Nephron (organoid): ENCODE measurements around the gene APOA4.

ENCODE experiments used
- H3K27ac Mint-ChIP-seq, 3 experiments: 2 replicates each; pipeline ENCODE4 v1.8.0; 2020; ENCODE audit warnings: mixed read lengths in 3 of 3, mild to moderate bottlenecking in 2 of 3, moderate library complexity in 1 of 3
- H3K27me3 Mint-ChIP-seq: 2 replicates; pipeline ENCODE4 v1.8.0; 2021; ENCODE audit warnings: low read depth, mild to moderate bottlenecking, moderate library complexity, mixed read lengths
- H3K36me3 Mint-ChIP-seq: 2 replicates; pipeline ENCODE4 v1.8.0; 2020; ENCODE audit warnings: low read depth, mixed read lengths
- H3K4me1 Mint-ChIP-seq: 2 replicates; pipeline ENCODE4 v1.8.0; 2020; ENCODE audit warnings: mixed read lengths
- H3K4me3 Mint-ChIP-seq, 3 experiments: 2 replicates each; pipeline ENCODE4 v1.8.0; 2020; ENCODE audit warnings: mild to moderate bottlenecking in 3 of 3, mixed read lengths in 3 of 3, moderate library complexity in 2 of 3
- H3K9me3 Mint-ChIP-seq: 2 replicates; pipeline ENCODE4 v1.8.0; 2020; ENCODE audit warnings: mixed read lengths
- CTCF ChIP-seq, 3 experiments: fragments of 200-600 bp; sonication (generic); IDR thresholded peaks; one replicate each; pipeline ENCODE4 v1.5.0; 2021; ENCODE audit warnings: antibody characterized with exemption in 3 of 3; ENCODE audit not compliant: unreplicated experiment in 3 of 3

APOA4 gene

GRCh38 chr11:116847612-116848011 is 24.5 kb upstream of the APOA4 start:
- H3K9me3 Mint-ChIP-seq = no peaks in the 10 kb centered on the region
- H3K4me3 Mint-ChIP-seq = no peak overlapping the region
- no peak for TF ChIP-seq CTCF (IDR thresholded peaks at IDR 0.05; ENCODE audit: unreplicated experiment in 3 of 3)
- H3K4me1 Mint-ChIP-seq = peaks cover 22% of the 10 kb centered on the region
- H3K27me3 Mint-ChIP-seq = no peaks in the 10 kb centered on the region
- no peak overlapping the region for H3K27ac Mint-ChIP-seq
- H3K36me3 Mint-ChIP-seq = peaks cover 54% of the 10 kb centered on the region

- Mint-ChIP-seq H3K27ac (no peak overlapping the region), H3K9me3 (no peaks in the 10 kb centered on the region), H3K36me3 (peaks cover 43% of the 10 kb centered on the region), H3K4me3 (no peak overlapping the region), H3K4me1 (peaks cover 1% of the 10 kb centered on the region), H3K27me3 (no peaks in the 10 kb centered on the region)
- no peak for TF ChIP-seq CTCF (IDR thresholded peaks at IDR 0.05; ENCODE audit: unreplicated experiment in 3 of 3)
These were observed 21.6 kb upstream of the APOA4 start for GRCh38 chr11:116844722-116845121.

GRCh38 chr11:116843661-116844060 is 20.6 kb upstream of the APOA4 start:
- Mint-ChIP-seq H3K9me3 (no peaks in the 10 kb centered on the region), H3K4me3 (no peak overlapping the region), H3K27ac (no peak overlapping the region), H3K27me3 (no peaks in the 10 kb centered on the region), H3K36me3 (peaks cover 39% of the 10 kb centered on the region), H3K4me1 (peaks cover 7% of the 10 kb centered on the region)
- TF ChIP-seq CTCF (IDR thresholded peaks at IDR 0.05; ENCODE audit: unreplicated experiment in 3 of 3) = no peak

- no peak for TF ChIP-seq CTCF (IDR thresholded peaks at IDR 0.05; ENCODE audit: unreplicated experiment in 3 of 3)
- Mint-ChIP-seq H3K36me3 (peaks cover 39% of the 10 kb centered on the region), H3K9me3 (no peaks in the 10 kb centered on the region), H3K4me3 (no peak overlapping the region), H3K27me3 (no peaks in the 10 kb centered on the region), H3K4me1 (peaks cover 11% of the 10 kb centered on the region), H3K27ac (peak overlapping the region in 1 of 3 experiments; percentile 53)
These were observed 19.8 kb upstream of the APOA4 start for GRCh38 chr11:116842909-116843308.

GRCh38 chr11:116842117-116842516 is 19.0 kb upstream of the APOA4 start:
- peaks cover 12% of the 10 kb centered on the region for H3K4me1 Mint-ChIP-seq
- H3K27ac Mint-ChIP-seq = peak overlapping the region in 1 of 3 experiments; percentile 44
- no peak for TF ChIP-seq CTCF (IDR thresholded peaks at IDR 0.05; ENCODE audit: unreplicated experiment in 3 of 3)
- peaks cover 35% of the 10 kb centered on the region for H3K36me3 Mint-ChIP-seq
- no peaks in the 10 kb centered on the region for H3K27me3 Mint-ChIP-seq
- H3K4me3 Mint-ChIP-seq = no peak overlapping the region
- H3K9me3 Mint-ChIP-seq = no peaks in the 10 kb centered on the region

- H3K4me1 Mint-ChIP-seq = peaks cover 17% of the 10 kb centered on the region
- no peaks in the 10 kb centered on the region for H3K27me3 Mint-ChIP-seq
- H3K9me3 Mint-ChIP-seq = no peaks in the 10 kb centered on the region
- no peak overlapping the region for H3K4me3 Mint-ChIP-seq
- H3K36me3 Mint-ChIP-seq = peaks cover 22% of the 10 kb centered on the region
- H3K27ac Mint-ChIP-seq = peak overlapping the region in 1 of 3 experiments; percentile 65
- TF ChIP-seq CTCF (IDR thresholded peaks at IDR 0.05; ENCODE audit: unreplicated experiment in 3 of 3) = no peak
These were observed 17.7 kb upstream of the APOA4 start for GRCh38 chr11:116840746-116841296.
